ENCODE results near the gene NAP1L4.
A peak's percentile ranks its signal among the peaks of the same experiment; 100 is the strongest.

The NAP1L4 gene

GRCh38 chr11:2901196-2901796 is 90.8 kb downstream of the NAP1L4 start:
- TF ChIP-seq RAD21 (IDR thresholded peaks at IDR 0.05; ENCODE audit: low read depth): no peak
- no peak for TF ChIP-seq YY1 (IDR thresholded peaks at IDR 0.05; ENCODE audit: low read depth)
- no peak for TF ChIP-seq TCF12 (IDR thresholded peaks at IDR 0.05; ENCODE audit: low read depth)
- TF ChIP-seq ZBTB7A (IDR thresholded peaks at IDR 0.05; ENCODE audit: low read depth): no peak
- TF ChIP-seq CEBPB (IDR thresholded peaks at IDR 0.05): no peak
- no peak for TF ChIP-seq TAF1 (IDR thresholded peaks at IDR 0.05; ENCODE audit: low read depth)
- no peak for TF ChIP-seq REST (IDR thresholded peaks at IDR 0.05; ENCODE audit: low read depth)
- no peak for TF ChIP-seq TEAD4 (IDR thresholded peaks at IDR 0.05)
- TF ChIP-seq EGR1 (IDR thresholded peaks at IDR 0.05): no peak
- TF ChIP-seq FOXM1 (IDR thresholded peaks at IDR 0.05; ENCODE audit: borderline replicate concordance, low read depth): no peak
- no peak for TF ChIP-seq MAX (IDR thresholded peaks at IDR 0.05)

GRCh38 chr11:2899080-2899783 is 92.9 kb downstream of the NAP1L4 start:
- TF ChIP-seq EGR1 (IDR thresholded peaks at IDR 0.05) (no peak), ZBTB7A (IDR thresholded peaks at IDR 0.05; ENCODE audit: low read depth) (no peak), FOXM1 (IDR thresholded peaks at IDR 0.05; ENCODE audit: borderline replicate concordance, low read depth) (no peak), YY1 (IDR thresholded peaks at IDR 0.05; ENCODE audit: low read depth) (no peak), REST (IDR thresholded peaks at IDR 0.05; ENCODE audit: low read depth) (no peak), NFIC (IDR thresholded peaks at IDR 0.05) (no peak), RAD21 (IDR thresholded peaks at IDR 0.05; ENCODE audit: low read depth) (no peak), TAF1 (IDR thresholded peaks at IDR 0.05; ENCODE audit: low read depth) (no peak), CEBPB (IDR thresholded peaks at IDR 0.05) (no peak), TCF12 (IDR thresholded peaks at IDR 0.05; ENCODE audit: low read depth) (no peak), CREB1 (IDR thresholded peaks at IDR 0.05; ENCODE audit: low read depth) (no peak), USF1 (IDR thresholded peaks at IDR 0.05) (no peak), MAX (IDR thresholded peaks at IDR 0.05) (no peak), EP300 (IDR thresholded peaks at IDR 0.05; ENCODE audit: borderline replicate concordance) (no peak)

GRCh38 chr11:2898366-2899079 is 93.6 kb downstream of the NAP1L4 start:
- TF ChIP-seq MAX (IDR thresholded peaks at IDR 0.05): peak; percentile 97
- TF ChIP-seq TCF12 (IDR thresholded peaks at IDR 0.05; ENCODE audit: low read depth): peak; percentile 36; the same call in 1 of the 2 replicates
- TF ChIP-seq CEBPB (IDR thresholded peaks at IDR 0.05): peak; percentile 45; the same call in 1 of the 2 replicates
- TF ChIP-seq RAD21 (IDR thresholded peaks at IDR 0.05; ENCODE audit: low read depth): no peak
- no peak; the same call in 1 of the 2 replicates for TF ChIP-seq EP300 (IDR thresholded peaks at IDR 0.05; ENCODE audit: borderline replicate concordance)
- peak; percentile 72 for TF ChIP-seq USF1 (IDR thresholded peaks at IDR 0.05)

GRCh38 chr11:2897048-2897447 is 95.1 kb downstream of the NAP1L4 start:
- no peak for TF ChIP-seq FOXM1 (IDR thresholded peaks at IDR 0.05; ENCODE audit: borderline replicate concordance, low read depth)
- no peak for TF ChIP-seq REST (IDR thresholded peaks at IDR 0.05; ENCODE audit: low read depth)
- no peak for TF ChIP-seq RAD21 (IDR thresholded peaks at IDR 0.05; ENCODE audit: low read depth)
- TF ChIP-seq EP300 (IDR thresholded peaks at IDR 0.05; ENCODE audit: borderline replicate concordance): no peak
- no peak for TF ChIP-seq ZBTB7A (IDR thresholded peaks at IDR 0.05; ENCODE audit: low read depth)
- TF ChIP-seq MAX (IDR thresholded peaks at IDR 0.05): no peak
- TF ChIP-seq CREB1 (IDR thresholded peaks at IDR 0.05; ENCODE audit: low read depth): no peak
- TF ChIP-seq TEAD4 (IDR thresholded peaks at IDR 0.05): no peak
- TF ChIP-seq TAF1 (IDR thresholded peaks at IDR 0.05; ENCODE audit: low read depth): no peak
- no peak for TF ChIP-seq TCF12 (IDR thresholded peaks at IDR 0.05; ENCODE audit: low read depth)
- TF ChIP-seq USF1 (IDR thresholded peaks at IDR 0.05): no peak
- TF ChIP-seq CEBPB (IDR thresholded peaks at IDR 0.05): no peak
- no peak for TF ChIP-seq NFIC (IDR thresholded peaks at IDR 0.05)
- no peak for TF ChIP-seq YY1 (IDR thresholded peaks at IDR 0.05; ENCODE audit: low read depth)
- no peak for TF ChIP-seq EGR1 (IDR thresholded peaks at IDR 0.05)

Measured in Ishikawa (cell line).